PC-3 (cell line): ENCODE data around the gene CD2AP. TPM values are rescaled to one million over a fixed set of nuclear protein-coding genes. Genes with fewer than 3 reads are reported as not detected.

ENCODE experiments used
- ATAC-seq: fragments of 200-7000 bp; cut with Tn5 transposase; 2 replicates; pipeline ENCODE4 v1.9.1; 2020; ENCODE audit warnings: mild to moderate bottlenecking, moderate library complexity
- BruUV-seq: library from RNA; stranded (reverse); fragments of 400-500 nt; replicated peaks from 2 replicates; lab custom pipeline; 2021; lab: Mats Ljungman, UMichigan
- CTCF ChIA-PET: fragments of 300-600 bp; sonication (Branson Sonifier 250); formaldehyde crosslinking; loops from one replicate; lab custom pipeline; 2022; ENCODE audit warnings: antibody characterized with exemption; lab: Charles Lee
- POLR2A ChIA-PET: fragments of 300-600 bp; sonication (Branson Sonifier 250); formaldehyde crosslinking; loops from one replicate; lab custom pipeline; 2022; ENCODE audit warnings: antibody characterized with exemption; ENCODE audit not compliant: unreplicated experiment; lab: Charles Lee
- DNase-seq: peaks from one replicate; pipeline ENCODE4 v3.0.0-alpha.2; 2015
- H2AFZ ChIP-seq: fragments of 300-600 bp; sonication (generic); 2 replicates; pipeline ENCODE4 v1.6.0; 2016; ENCODE audit warnings: antibody characterized with exemption, low read length
- H3F3A ChIP-seq: fragments of 300-600 bp; sonication (generic); one replicate; pipeline ENCODE4 v1.6.0; 2017; ENCODE audit warnings: antibody characterized with exemption, low read length, control low read depth, mild to moderate bottlenecking; ENCODE audit not compliant: unreplicated experiment
- H3K27ac ChIP-seq: fragments of 300-600 bp; sonication (generic); 2 replicates; pipeline ENCODE4 v1.5.1; 2016; ENCODE audit warnings: mild to moderate bottlenecking, low read length
- H3K27me3 ChIP-seq: fragments of 300-600 bp; sonication (generic); 2 replicates; pipeline ENCODE4 v1.6.1; 2016; ENCODE audit warnings: low read length, mixed read lengths
- H3K36me3 ChIP-seq: fragments of 300-600 bp; sonication (generic); 2 replicates; pipeline ENCODE4 v1.6.1; 2016; ENCODE audit warnings: low read depth, mixed run types, low read length, mixed read lengths
- H3K4me1 ChIP-seq: fragments of 300-600 bp; sonication (generic); 2 replicates; pipeline ENCODE4 v1.5.1; 2016; ENCODE audit warnings: low read length; ENCODE audit not compliant: insufficient read depth
- H3K4me2 ChIP-seq: fragments of 300-600 bp; sonication (generic); 2 replicates; pipeline ENCODE4 v1.6.0; 2016; ENCODE audit warnings: low read length
- H3K4me3 ChIP-seq: fragments of 300-600 bp; sonication (generic); 2 replicates; pipeline ENCODE4 v1.5.1; 2016; ENCODE audit warnings: mild to moderate bottlenecking, low read length, mixed read lengths
- H3K79me2 ChIP-seq: fragments of 300-600 bp; sonication (generic); 2 replicates; pipeline ENCODE4 v1.6.1; 2017; ENCODE audit warnings: low read length, mixed read lengths
- H3K9ac ChIP-seq: fragments of 300-600 bp; sonication (generic); 2 replicates; pipeline ENCODE4 v1.6.0; 2016; ENCODE audit warnings: mild to moderate bottlenecking, low read length
- H3K9me2 ChIP-seq: fragments of 300-600 bp; sonication (generic); replicated peaks from 2 replicates; pipeline ENCODE4 v1.6.1; 2016; ENCODE audit warnings: mixed run types, low read length, mixed read lengths
- H3K9me3 ChIP-seq: fragments of 300-600 bp; sonication (generic); 2 replicates; pipeline ENCODE4 v1.6.1; 2016; ENCODE audit warnings: low read length, mixed read lengths
- H4K20me1 ChIP-seq: fragments of 300-600 bp; sonication (generic); 2 replicates; pipeline ENCODE4 v1.6.1; 2016; ENCODE audit warnings: low read length, mixed read lengths
- EZH2 ChIP-seq: fragments of 300-600 bp; sonication (generic); IDR thresholded peaks from one replicate; pipeline ENCODE4 v1.6.1; 2017; ENCODE audit warnings: antibody characterized with exemption, mild to moderate bottlenecking, low read length; ENCODE audit not compliant: unreplicated experiment
- EZH2phosphoT487 ChIP-seq: fragments of 300-600 bp; sonication (generic); IDR thresholded peaks from 2 replicates; pipeline ENCODE4 v1.6.1; 2018; ENCODE audit warnings: mild to moderate bottlenecking, antibody characterized with exemption, low read length, borderline replicate concordance
- intact Hi-C: fragments of 100-400 bp; cut with micrococcal nuclease; formaldehyde crosslinking; loops from 2 replicates; pipeline ENCODE4 v1.9.0; 2023
- total RNA-seq: library from RNA; depleted of rRNA; stranded (reverse); fragments of >200 nt; gene quantifications from 2 replicates; pipeline ENCODE4 v1.2.3, GENCODE V29; 2014
- TF ChIP-seq, protein P1 (sequence below): fragments of 300-600 bp; sonication (generic); conservative IDR thresholded peaks from 2 replicates; pipeline ENCODE4 v1.5.1; 2017; ENCODE audit warnings: antibody characterized with exemption, low read depth, mild to moderate bottlenecking, low read length

Gene CD2AP
- total RNA-seq, 1 experiment from 2014 or later = 16.2 TPM

DNA sequence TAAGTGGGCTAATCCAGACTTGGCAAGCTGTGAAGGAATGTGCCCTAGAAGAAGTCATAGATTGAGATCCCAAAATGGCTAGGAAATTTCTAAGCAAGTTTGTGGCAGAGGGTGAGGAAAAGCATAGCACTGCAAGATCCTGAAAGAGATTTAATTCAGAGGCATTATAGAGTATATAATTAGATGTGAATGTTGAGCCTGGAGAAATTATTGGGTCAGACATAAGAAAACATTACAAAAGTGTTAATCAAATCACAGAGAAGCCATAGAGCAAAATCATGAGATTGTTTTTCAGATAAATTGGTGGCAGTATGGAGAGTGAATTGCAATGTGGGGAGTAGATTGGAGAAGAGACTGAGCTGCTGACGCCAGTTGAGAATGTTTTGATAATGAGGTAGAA lies 90.0 kb downstream of the CD2AP start:
- no peaks in the 10 kb centered on the region for H3K27me3 ChIP-seq

DNA sequence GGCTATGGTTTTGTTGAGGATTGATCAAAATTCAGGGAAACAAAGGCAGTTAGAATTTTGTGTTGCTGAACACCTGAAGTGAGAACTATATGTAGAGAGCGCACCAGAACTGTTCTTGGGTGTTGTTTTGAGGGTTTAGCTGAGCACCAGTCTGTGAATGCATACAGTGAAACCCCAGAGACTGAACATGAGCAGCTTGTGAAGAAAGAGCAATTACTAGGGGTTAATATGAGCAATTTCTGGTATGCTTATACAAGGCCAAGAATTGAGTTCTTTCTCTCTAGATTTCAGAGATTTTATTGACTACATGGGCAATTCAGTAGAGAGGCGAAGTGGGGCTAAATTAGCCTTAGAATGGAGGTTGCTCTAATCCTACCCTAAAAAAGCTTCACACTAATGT lies 93.9 kb downstream of the CD2AP start:
- H3F3A ChIP-seq = no peaks in the 10 kb centered on the region
- no peak for TF ChIP-seq EZH2
- TF ChIP-seq, protein P1, sequence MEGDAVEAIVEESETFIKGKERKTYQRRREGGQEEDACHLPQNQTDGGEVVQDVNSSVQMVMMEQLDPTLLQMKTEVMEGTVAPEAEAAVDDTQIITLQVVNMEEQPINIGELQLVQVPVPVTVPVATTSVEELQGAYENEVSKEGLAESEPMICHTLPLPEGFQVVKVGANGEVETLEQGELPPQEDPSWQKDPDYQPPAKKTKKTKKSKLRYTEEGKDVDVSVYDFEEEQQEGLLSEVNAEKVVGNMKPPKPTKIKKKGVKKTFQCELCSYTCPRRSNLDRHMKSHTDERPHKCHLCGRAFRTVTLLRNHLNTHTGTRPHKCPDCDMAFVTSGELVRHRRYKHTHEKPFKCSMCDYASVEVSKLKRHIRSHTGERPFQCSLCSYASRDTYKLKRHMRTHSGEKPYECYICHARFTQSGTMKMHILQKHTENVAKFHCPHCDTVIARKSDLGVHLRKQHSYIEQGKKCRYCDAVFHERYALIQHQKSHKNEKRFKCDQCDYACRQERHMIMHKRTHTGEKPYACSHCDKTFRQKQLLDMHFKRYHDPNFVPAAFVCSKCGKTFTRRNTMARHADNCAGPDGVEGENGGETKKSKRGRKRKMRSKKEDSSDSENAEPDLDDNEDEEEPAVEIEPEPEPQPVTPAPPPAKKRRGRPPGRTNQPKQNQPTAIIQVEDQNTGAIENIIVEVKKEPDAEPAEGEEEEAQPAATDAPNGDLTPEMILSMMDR = no peak
- no peak for TF ChIP-seq EZH2phosphoT487
- no peak overlapping the region for H3K9ac ChIP-seq
- H3K27me3 ChIP-seq = no peaks in the 10 kb centered on the region
- H2AFZ ChIP-seq = no peak overlapping the region
- no peaks in the 10 kb centered on the region for H3K9me2 ChIP-seq
- H3K4me1 ChIP-seq = no peaks in the 10 kb centered on the region
- H3K27ac ChIP-seq = no peak overlapping the region
- 0 out of 2 replicates have a peak, but pooled peaks cover 4% of the 10 kb centered on the region for H3K79me2 ChIP-seq
- intact Hi-C loops = no loop called here
- DNase-seq = no peak
- ChIA-PET CTCF (no interaction called here), POLR2A (interaction anchor here (0.6 kb wide), 1 partner anchor 98 kb away, joined by 5 read pairs; no protein-coding TSS in a partner anchor)
- 0 out of 2 replicates have a peak, but pooled peaks cover 5% of the 10 kb centered on the region for H3K36me3 ChIP-seq
- H3K9me3 ChIP-seq = no peaks in the 10 kb centered on the region
- H4K20me1 ChIP-seq = no peaks in the 10 kb centered on the region
- no TSS peak for BruUV-seq
- ATAC-seq = no peak
- no peak overlapping the region for H3K4me3 ChIP-seq
- no peak overlapping the region for H3K4me2 ChIP-seq

More for the DNA sequence above, 90.0 kb downstream of the CD2AP start:
- Histone ChIP-seq H3K4me3 (no peak overlapping the region), H3K79me2 (0 out of 2 replicates have a peak, but pooled peaks cover 4% of the 10 kb centered on the region), H3K9me2 (no peaks in the 10 kb centered on the region), H3K9me3 (no peaks in the 10 kb centered on the region), H3K36me3 (no peaks in the 10 kb centered on the region), H3K9ac (no peak overlapping the region), H3F3A (no peaks in the 10 kb centered on the region), H2AFZ (no peak overlapping the region), H3K4me1 (no peaks in the 10 kb centered on the region), H3K27ac (no peak overlapping the region), H4K20me1 (no peaks in the 10 kb centered on the region), H3K4me2 (no peak overlapping the region)
- ChIA-PET CTCF (no interaction called here), POLR2A (no interaction called here)
- no peak for ATAC-seq
- DNase-seq = no peak
- no TSS peak for BruUV-seq
- TF ChIP-seq EZH2phosphoT487 = no peak
- TF ChIP-seq, protein P1 = no peak
- TF ChIP-seq EZH2 = no peak
- intact Hi-C loops = no loop called here

DNA sequence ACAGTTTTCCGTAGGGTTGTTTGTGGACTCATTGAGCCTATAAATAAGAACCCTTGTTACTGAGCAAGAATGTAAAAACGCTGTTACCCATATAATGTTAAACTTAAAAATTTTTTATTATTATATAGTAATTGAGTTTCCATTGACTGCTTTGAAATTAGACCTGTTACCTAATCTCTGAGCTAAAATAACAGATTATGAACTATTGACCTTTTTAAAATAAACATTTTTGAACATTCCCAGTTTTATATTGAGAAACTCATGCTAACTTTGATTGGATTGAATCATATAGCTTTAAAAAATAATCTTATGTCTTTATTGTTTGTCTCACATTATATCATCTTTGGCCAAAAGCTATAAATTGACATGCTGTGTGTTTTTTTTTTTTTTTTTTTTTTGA lies 95.5 kb downstream of the CD2AP start:
- Histone ChIP-seq H4K20me1 (no peaks in the 10 kb centered on the region), H3K4me1 (no peaks in the 10 kb centered on the region), H3K4me3 (no peak overlapping the region), H3K27ac (no peak overlapping the region), H3F3A (no peaks in the 10 kb centered on the region), H3K36me3 (peaks cover 7% of the 10 kb centered on the region; the same call in 1 of the 2 replicates), H2AFZ (no peak overlapping the region), H3K27me3 (no peaks in the 10 kb centered on the region), H3K9me2 (no peaks in the 10 kb centered on the region), H3K79me2 (no peaks in the 10 kb centered on the region), H3K4me2 (no peak overlapping the region), H3K9ac (no peak overlapping the region), H3K9me3 (no peaks in the 10 kb centered on the region)
- BruUV-seq = no TSS peak
- TF ChIP-seq EZH2phosphoT487 (no peak), EZH2 (no peak)
- TF ChIP-seq, protein P1 = no peak
- intact Hi-C loops = no loop called here
- DNase-seq = no peak
- CTCF ChIA-PET = interaction anchor here (0.7 kb wide), 1 partner anchor 181 kb away, joined by 9 read pairs; no protein-coding TSS in a partner anchor
- POLR2A ChIA-PET = no interaction called here
- no peak for ATAC-seq
